Left kidney (tissue), 2 donors: Measurements from ENCODE around the gene KANSL1L. TPM values are rescaled to one million over a fixed set of nuclear protein-coding genes. Genes with fewer than 3 reads are reported as not detected.

ENCODE experiments used
- DNase-seq: peaks from one replicate; pipeline ENCODE4 v3.0.0-alpha.2; 2013
- polyA plus RNA-seq: library from polyadenylated mRNA; unstranded; fragments of 120-200 nt; gene quantifications from one replicate; pipeline ENCODE4 v1.2.1, GENCODE V29; 2013; ENCODE audit not compliant: insufficient read length

The KANSL1L gene
- polyA plus RNA-seq, 1 donor: 78.0 TPM

DNA sequence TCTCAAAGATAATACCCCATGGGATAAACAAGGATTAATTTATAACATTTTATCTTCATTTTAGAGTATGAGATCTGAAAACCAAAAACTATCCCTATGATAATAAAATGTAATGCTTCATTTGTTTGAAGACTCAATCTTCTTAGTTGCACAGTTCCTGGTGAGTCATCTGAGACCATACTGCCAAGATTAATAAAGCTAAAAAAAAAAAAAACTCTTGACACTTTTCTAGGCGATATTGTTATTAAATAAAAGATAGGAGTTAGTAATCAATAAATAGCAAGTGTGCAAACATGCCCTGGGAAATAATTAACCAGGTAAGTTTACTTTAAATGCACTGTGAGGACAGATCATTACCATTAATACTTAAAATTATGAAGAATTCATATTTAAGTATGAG, 84.9 kb downstream of the KANSL1L start:
- DNase-seq: no peak

DNA sequence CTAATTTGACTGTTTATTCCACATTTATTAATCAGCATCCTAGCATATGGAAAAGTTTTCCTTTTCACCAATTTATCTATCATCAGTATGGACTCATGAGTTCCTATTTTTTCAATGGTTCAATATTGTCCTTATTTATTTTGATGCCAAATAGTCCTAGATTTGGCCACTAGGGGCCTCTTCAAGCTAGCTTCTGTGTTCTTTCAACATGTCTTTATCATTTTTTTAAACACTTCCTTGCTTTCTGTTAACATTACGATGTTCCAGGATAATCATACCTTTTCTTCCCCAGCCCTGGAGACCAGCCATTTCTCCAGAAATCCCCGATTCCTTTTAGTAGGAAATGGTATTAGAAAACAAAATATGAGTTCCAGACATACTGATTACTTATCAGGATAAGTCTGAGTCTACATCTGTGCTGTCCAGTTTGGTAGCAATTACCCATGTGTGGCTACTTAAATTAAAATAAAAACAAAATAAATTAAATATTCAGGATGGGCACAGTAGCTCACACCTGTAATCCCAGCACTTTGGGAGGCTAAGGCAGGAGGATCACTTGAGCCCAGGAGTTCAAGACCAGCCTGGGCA, 98.2 kb downstream of the KANSL1L start:
- DNase-seq: peak; percentile 8

GRCh38 chr2:210072493-210072892, 98.7 kb downstream of the KANSL1L start:
- no peak for DNase-seq

GRCh38 chr2:210063306-210063705, 107.9 kb downstream of the KANSL1L start:
- DNase-seq: no peak

DNA sequence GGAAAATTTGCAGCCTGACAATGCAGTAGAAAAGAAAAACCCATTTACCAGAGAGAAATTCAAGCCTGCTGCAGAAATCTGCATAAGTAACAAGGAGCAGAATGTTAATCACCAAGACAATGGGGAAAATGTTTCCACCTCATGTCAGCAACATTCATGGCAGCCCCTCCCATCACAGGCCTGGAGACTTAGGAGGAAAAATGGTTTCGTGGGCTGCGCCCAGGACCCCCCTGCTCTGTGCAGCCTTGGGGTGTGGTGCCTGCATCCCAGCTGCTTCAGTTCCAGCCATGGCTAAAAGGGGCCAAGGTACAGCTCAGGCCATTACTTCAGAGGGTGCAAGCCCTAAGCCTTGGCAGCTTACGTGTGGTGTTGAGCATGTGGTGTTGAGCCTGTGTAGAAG, 115.4 kb downstream of the KANSL1L start:
- DNase-seq: no peak

GRCh38 chr2:210054696-210055095, 116.5 kb downstream of the KANSL1L start:
- DNase-seq: no peak

DNA sequence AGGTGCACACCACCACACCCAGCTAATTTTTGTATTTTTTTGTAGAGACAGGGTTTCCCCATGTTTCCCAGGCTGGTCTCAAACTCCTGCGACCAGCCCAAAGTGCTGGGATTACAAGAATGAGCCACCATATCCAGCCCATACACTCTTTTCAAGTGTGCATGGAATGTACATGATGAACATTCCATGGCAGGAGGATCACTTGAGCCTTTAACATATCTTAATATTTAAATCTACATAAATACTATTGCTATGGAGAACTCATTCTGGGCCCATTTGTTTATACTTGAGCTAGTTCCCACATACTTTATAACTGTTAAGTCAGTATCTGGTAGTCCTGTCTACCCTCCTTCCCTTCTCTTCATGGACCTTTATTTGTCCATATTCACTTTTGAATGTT, 120.3 kb downstream of the KANSL1L start:
- no peak for DNase-seq

DNA sequence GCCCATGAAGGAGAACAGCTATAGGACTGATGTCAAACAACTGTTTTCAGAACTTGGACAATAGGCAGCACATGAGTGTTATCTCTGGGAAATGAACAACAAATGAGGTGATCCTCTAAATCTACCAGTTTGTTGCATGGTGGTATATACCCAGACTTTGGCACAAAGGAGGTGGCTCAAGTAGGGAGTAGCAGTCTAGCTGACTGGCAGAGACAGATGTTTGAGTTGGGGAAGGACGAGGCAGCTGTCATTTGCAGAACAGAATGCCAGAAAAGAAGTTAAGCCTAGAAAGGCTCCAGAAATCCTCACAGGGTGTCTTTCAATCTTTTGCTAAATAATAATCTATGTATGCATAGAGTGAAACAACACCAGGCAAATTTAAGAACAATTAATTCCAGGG, 121.4 kb downstream of the KANSL1L start:
- DNase-seq: no peak

GRCh38 chr2:210046851-210047500, 124.2 kb downstream of the KANSL1L start:
- DNase-seq: no peak

GRCh38 chr2:210038078-210038477, 133.1 kb downstream of the KANSL1L start:
- no peak for DNase-seq

DNA sequence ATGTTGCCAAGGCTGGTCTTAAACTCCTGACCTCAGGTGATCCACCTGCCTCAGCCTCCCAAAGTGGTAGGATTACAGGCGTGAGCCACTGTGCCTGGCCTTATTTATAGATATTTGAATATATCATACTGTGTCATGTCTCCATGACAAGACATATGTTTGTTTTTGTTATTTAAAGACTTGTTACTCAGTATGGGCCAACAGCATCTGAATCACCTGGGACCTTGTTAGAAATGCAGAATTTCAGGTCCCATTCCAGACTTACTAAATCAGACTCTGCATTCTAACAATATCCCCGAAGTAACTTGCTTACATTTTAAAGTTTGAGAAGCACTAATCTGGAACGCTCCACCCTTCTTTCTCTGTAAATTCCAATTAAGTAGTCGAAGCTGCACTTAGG, 135.5 kb downstream of the KANSL1L start:
- no peak for DNase-seq

DNA sequence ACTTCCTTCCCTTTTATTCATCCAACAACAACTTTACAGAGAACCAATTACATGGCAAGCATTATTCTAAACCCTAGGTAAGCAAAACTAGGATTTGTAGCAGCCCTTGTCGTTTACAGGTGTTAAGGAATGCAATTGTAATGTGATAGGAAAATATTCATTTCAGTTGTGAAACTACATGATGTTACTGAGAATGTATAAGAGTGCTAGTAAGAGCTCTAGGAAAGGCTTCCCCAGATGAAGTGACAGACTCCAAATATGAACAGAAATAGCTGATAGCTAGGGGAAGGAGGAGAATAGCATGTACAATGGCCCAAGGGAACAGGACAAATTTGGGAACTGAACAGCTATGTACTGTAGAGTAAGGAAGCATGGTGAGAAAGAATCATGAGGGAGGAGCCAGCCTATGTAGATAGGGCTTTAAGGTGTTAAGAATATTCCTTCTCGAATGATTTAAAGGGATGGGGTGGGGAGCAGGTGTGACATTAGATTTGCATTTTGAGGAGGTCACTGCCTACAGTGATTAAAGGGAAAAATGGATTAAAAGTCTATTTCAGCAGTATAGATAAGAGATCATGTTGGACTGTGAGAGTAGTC, 137.0 kb downstream of the KANSL1L start:
- no peak for DNase-seq

GRCh38 chr2:210028178-210028577, 143.0 kb downstream of the KANSL1L start:
- no peak for DNase-seq

DNA sequence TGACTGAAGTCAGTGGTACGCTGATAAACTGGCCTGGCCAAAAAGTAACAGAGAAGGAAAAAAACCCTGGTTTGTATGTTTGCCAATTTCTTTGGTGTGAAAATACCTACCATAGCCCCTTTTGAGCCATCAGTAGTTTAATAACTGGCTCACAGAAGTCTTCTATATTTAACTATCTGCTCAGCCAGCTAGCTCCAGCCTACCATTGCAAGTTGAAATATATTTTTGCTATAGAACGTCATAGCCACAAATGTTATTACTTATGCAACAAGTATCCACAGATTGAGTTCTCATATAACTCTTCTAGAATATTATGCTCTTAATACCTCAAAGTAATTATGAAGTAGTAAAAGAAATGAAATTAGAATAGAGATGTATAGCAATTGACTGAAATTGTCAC, 143.6 kb downstream of the KANSL1L start:
- DNase-seq: no peak

GRCh38 chr2:210022824-210023223, 148.4 kb downstream of the KANSL1L start:
- no peak for DNase-seq

GRCh38 chr2:210020138-210020537, 151.1 kb downstream of the KANSL1L start:
- DNase-seq: no peak

DNA sequence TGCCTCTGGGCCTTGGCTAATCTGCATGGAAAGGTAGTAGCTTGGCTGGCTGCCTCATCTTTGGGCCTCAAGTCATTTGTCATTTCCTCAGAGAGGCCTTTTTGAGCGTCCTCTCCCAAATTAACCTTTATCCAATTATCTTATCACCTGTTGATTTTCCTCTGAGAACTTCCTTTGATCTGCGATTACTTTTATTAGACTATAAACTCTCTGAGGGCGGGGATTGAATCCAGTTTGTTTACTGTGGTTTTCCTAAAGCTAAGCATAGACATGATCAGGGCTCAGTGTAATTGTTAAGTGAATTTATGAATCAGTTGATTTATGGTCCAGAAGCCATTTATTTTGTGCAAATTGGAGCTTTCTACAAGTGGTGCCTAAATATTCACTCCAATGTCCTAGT, 161.3 kb downstream of the KANSL1L start:
- no peak for DNase-seq

DNA sequence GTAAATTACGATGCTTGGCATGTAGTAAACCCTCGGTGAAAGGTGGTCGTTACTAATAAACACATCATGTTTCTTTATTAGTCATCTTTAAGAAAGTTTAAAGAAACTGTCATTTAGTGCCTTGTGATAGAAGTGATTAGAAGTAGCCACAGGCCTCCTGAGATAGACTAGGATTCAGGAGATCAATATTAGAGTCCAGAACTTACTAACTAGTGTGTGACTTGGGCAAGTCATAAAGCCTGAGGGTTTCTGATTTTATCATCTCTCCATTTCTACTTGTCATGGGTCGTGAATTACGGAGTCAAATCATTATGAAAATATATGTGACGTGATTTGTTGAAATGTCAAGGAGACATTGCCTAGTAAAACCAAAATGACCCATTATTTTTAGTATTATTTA, 162.1 kb downstream of the KANSL1L start:
- no peak for DNase-seq

DNA sequence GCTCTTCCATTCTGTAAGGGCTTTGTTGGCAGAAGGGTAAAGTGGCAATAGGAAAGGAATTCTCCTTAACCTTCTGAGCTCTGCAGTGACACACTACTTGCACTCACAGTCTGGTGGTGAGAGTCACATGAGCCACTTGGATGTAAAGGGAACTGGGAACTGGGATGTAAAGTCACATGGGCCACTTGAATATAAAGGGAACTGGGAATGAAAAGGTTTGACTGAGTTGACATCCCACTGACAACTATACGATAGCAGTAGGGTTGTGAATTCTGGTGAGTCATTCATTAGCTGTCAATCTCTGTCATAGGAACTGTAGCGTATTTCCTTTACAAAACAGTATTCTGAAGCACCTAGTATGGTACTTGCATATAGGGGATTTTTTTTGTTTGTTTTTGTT, 163.3 kb downstream of the KANSL1L start:
- DNase-seq: no peak

DNA sequence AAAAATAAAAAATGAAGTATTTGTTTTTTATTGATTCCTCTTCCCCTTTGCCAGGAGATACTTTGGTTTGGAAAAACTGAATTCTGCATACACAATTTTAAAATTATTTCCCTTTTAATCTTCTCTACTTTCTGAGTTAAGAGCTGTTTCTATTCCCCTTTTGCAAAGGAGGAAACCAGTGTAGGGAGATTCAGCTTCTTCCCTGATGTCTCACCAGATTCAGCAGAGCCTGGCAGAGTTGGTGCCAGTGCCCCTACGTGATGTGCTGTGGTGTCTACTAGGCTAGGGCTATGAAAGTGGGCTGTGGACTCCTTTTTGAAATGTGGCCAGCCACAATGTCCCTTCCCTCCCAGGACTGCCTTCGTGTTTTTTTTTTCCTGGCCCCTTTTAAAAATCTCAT, 166.3 kb downstream of the KANSL1L start:
- DNase-seq: no peak

DNA sequence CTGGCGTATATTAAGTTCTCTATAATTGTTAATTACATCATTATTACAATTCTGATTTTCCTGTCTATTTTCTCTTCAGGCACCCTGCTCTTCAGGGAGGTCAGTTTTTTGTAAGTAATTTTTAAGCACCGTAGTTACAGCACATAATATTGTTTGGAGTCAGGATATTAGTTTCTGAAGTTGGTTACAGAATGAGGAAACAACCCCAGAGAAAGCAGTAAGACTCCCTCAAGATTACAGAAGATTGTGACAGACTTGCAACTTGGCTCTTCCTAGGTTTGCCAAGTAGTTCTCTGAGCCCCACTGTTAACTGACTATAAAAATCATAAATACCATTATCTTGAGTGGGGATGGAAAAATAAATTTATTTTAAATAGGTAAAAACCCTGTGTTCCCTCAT, 167.8 kb downstream of the KANSL1L start:
- DNase-seq: no peak

- DNase-seq: peak; percentile 95
Observed at GRCh38 chr2:210002158-210003157, 168.8 kb downstream of the KANSL1L start, which contains the start of gene RPE. Gene RPE (plus strand): TSS chr2:210002638. CDS start chr2:210002662, 24 bp downstream.
